Ovary (tissue), 3 donors: ENCODE data around the gene RTN3.

Experiments used
- CTCF ChIP-seq, 3 donors: fragments of 450-650 bp in 2 of 3; fragments of 200-600 bp in 1 of 3; IDR thresholded peaks; one replicate each; pipeline versions ENCODE4 v1.5.1 to v1.8.0; 2016 to 2022; ENCODE audit warnings: antibody characterized with exemption in 3 of 3, mild to moderate bottlenecking in 1 of 3
- EP300 ChIP-seq: sonication (generic); formaldehyde crosslinking; IDR thresholded peaks from one replicate; pipeline ENCODE4 v1.6.1; 2017; ENCODE audit warnings: antibody characterized with exemption
- POLR2A ChIP-seq: fragments of 450-650 bp; IDR thresholded peaks from one replicate; pipeline ENCODE4 v1.6.1; 2017; ENCODE audit warnings: antibody characterized with exemption, mild to moderate bottlenecking, moderate library complexity
- donor health status: DM: no; HTN: no; CAD: no.

GRCh38 chr11:63639199-63639832 is 42.0 kb upstream of the RTN3 start:
- TF ChIP-seq POLR2A = no peak
- TF ChIP-seq CTCF (IDR thresholded peaks at IDR 0.05) = peak in 2 of 3 donors; percentile 20 to 29
- TF ChIP-seq EP300 = no peak
